Neural progenitor cell (in vitro differentiated cells): ENCODE results near the gene APOBEC3C.

Experiments
- EZH2 ChIP-seq: fragments of 200-600 bp; sonication (generic); IDR thresholded peaks from 2 replicates; pipeline ENCODE4 v1.6.1; 2017; ENCODE audit warnings: antibody characterized with exemption, mild to moderate bottlenecking, moderate library complexity
- EZH2phosphoT487 ChIP-seq: fragments of 200-600 bp; sonication (generic); IDR thresholded peaks from 2 replicates; pipeline ENCODE4 v1.6.1; 2017; ENCODE audit warnings: antibody characterized with exemption
- TF ChIP-seq, protein P1 (sequence below): fragments of 200-600 bp; sonication (generic); IDR thresholded peaks from 2 replicates; pipeline ENCODE4 v1.5.1; 2017; ENCODE audit warnings: antibody characterized with exemption, mild to moderate bottlenecking

DNA sequence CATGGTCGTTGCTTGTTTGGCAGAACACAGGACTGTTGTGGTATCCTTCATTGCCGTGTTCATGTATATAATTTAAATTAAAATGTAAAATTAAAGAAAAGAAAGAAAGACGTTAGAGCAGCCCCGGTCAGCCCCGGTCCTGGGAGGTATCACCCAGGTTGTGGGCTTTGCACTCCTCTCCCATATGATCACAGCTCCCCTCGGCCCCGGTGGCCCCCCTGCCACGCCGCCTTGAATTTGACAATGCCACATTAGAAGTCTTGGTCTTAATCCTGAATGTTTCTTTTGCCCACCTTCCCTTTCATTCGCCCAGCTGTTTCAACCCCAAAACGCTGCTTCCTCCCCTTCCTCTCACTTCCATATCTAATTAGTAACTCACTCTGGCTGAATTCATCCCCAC lies 45.3 kb upstream of the APOBEC3C start:
- TF ChIP-seq, protein P1, sequence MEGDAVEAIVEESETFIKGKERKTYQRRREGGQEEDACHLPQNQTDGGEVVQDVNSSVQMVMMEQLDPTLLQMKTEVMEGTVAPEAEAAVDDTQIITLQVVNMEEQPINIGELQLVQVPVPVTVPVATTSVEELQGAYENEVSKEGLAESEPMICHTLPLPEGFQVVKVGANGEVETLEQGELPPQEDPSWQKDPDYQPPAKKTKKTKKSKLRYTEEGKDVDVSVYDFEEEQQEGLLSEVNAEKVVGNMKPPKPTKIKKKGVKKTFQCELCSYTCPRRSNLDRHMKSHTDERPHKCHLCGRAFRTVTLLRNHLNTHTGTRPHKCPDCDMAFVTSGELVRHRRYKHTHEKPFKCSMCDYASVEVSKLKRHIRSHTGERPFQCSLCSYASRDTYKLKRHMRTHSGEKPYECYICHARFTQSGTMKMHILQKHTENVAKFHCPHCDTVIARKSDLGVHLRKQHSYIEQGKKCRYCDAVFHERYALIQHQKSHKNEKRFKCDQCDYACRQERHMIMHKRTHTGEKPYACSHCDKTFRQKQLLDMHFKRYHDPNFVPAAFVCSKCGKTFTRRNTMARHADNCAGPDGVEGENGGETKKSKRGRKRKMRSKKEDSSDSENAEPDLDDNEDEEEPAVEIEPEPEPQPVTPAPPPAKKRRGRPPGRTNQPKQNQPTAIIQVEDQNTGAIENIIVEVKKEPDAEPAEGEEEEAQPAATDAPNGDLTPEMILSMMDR: no peak
- TF ChIP-seq EZH2 (no peak), EZH2phosphoT487 (no peak)
